H9 (cell line): ENCODE measurements around the gene MPHOSPH6. TPM values are rescaled to one million over a fixed set of nuclear protein-coding genes. Genes with fewer than 3 reads are reported as not detected.
"Not testable (repeated sequence)": the region's sequence is repeated elsewhere in the genome, so short reads cannot be mapped to it uniquely, and the experiment has no call there.

Experiments used
- DNase-seq: peaks from one replicate; pipeline ENCODE4 v3.0.0-alpha.2; 2017
- H2AFZ ChIP-seq: one replicate; pipeline ENCODE4 v1.6.1; 2013; ENCODE audit warnings: mild to moderate bottlenecking, low read length, control low read depth, moderate library complexity
- H2AK5ac ChIP-seq: 2 replicates; pipeline ENCODE4 v1.6.1; 2013; ENCODE audit warnings: low read length, control low read depth, mixed read lengths; ENCODE audit not compliant: insufficient read length
- H2BK120ac ChIP-seq: one replicate; pipeline ENCODE4 v1.6.1; 2013; ENCODE audit warnings: low read depth, mild to moderate bottlenecking, low read length, control low read depth, inconsistent platforms; ENCODE audit not compliant: poor library complexity, severe bottlenecking
- H2BK12ac ChIP-seq: 2 replicates; pipeline ENCODE4 v1.6.1; 2013; ENCODE audit warnings: low read length, control low read depth, mixed read lengths, low read depth; ENCODE audit not compliant: insufficient read length
- H2BK15ac ChIP-seq: 2 replicates; pipeline ENCODE4 v1.6.1; 2013; ENCODE audit warnings: low read depth, low read length, control low read depth
- H2BK20ac ChIP-seq: one replicate; pipeline ENCODE4 v1.6.1; 2013; ENCODE audit warnings: low read depth, mild to moderate bottlenecking, low read length, control low read depth, inconsistent platforms; ENCODE audit not compliant: poor library complexity, severe bottlenecking
- H2BK5ac ChIP-seq: 2 replicates; pipeline ENCODE4 v1.6.1; 2013; ENCODE audit warnings: low read length, control low read depth, mixed read lengths; ENCODE audit not compliant: insufficient read length
- H3K14ac ChIP-seq: 2 replicates; pipeline ENCODE4 v1.6.1; 2013; ENCODE audit warnings: low read length, control low read depth; ENCODE audit not compliant: insufficient read depth
- H3K18ac ChIP-seq: 2 replicates; pipeline ENCODE4 v1.6.1; 2013; ENCODE audit warnings: low read depth, mild to moderate bottlenecking, mixed read lengths, low read length, control low read depth; ENCODE audit not compliant: insufficient read length
- H3K23ac ChIP-seq: 2 replicates; pipeline ENCODE4 v1.6.1; 2013; ENCODE audit warnings: low read length, control low read depth, mixed read lengths, low read depth; ENCODE audit not compliant: insufficient read length
- H3K23me2 ChIP-seq: 2 replicates; pipeline ENCODE4 v1.6.1; 2013; ENCODE audit warnings: low read depth, mild to moderate bottlenecking, mixed read lengths, low read length, control low read depth; ENCODE audit not compliant: insufficient read length, poor library complexity, severe bottlenecking
- H3K27ac ChIP-seq: 2 replicates; pipeline ENCODE4 v1.5.1; 2013; ENCODE audit warnings: low read length, control low read depth, mixed read lengths, low read depth; ENCODE audit not compliant: insufficient read length
- H3K27me3 ChIP-seq: 2 replicates; pipeline ENCODE4 v1.6.1; 2013; ENCODE audit warnings: low read length, control low read depth, inconsistent platforms; ENCODE audit not compliant: insufficient read depth
- H3K4ac ChIP-seq: 2 replicates; pipeline ENCODE4 v1.6.1; 2013; ENCODE audit warnings: low read depth, mild to moderate bottlenecking, control low read depth, inconsistent platforms, low read length, moderate library complexity
- H3K4me1 ChIP-seq: 2 replicates; pipeline ENCODE4 v1.6.1; 2013; ENCODE audit warnings: low read length, control low read depth, inconsistent platforms; ENCODE audit not compliant: insufficient read depth
- H3K4me2 ChIP-seq: 2 replicates; pipeline ENCODE4 v1.6.1; 2013; ENCODE audit warnings: low read length, control low read depth, mixed read lengths; ENCODE audit not compliant: insufficient read length, insufficient read depth
- H3K56ac ChIP-seq: 2 replicates; pipeline ENCODE4 v1.6.1; 2013; ENCODE audit warnings: low read depth, mild to moderate bottlenecking, mixed read lengths, low read length, control low read depth; ENCODE audit not compliant: insufficient read length
- H3K79me1 ChIP-seq: 2 replicates; pipeline ENCODE4 v1.6.1; 2013; ENCODE audit warnings: low read depth, mild to moderate bottlenecking, moderate library complexity, low read length, control low read depth, inconsistent platforms; ENCODE audit not compliant: insufficient read depth, poor library complexity, severe bottlenecking
- H3K79me2 ChIP-seq: 2 replicates; pipeline ENCODE4 v1.6.1; 2013; ENCODE audit warnings: low read length, control low read depth, inconsistent platforms; ENCODE audit not compliant: insufficient read depth
- H3K9ac ChIP-seq: 2 replicates; pipeline ENCODE4 v1.6.1; 2013; ENCODE audit warnings: low read length, control low read depth, mixed read lengths; ENCODE audit not compliant: insufficient read length; ENCODE audit errors: extremely low read depth
- H3K9me3 ChIP-seq: one replicate; pipeline ENCODE4 v1.6.1; 2013; ENCODE audit warnings: low read depth, low read length, inconsistent platforms; ENCODE audit not compliant: control insufficient read depth
- H3T11ph ChIP-seq: one replicate; pipeline ENCODE4 v1.6.1; 2013; ENCODE audit warnings: mild to moderate bottlenecking, low read length, control low read depth, inconsistent platforms
- H4K20me1 ChIP-seq: one replicate; pipeline ENCODE4 v1.6.1; 2013; ENCODE audit not compliant: control insufficient read depth, insufficient read length, insufficient read depth
- H4K5ac ChIP-seq: 2 replicates; pipeline ENCODE4 v1.6.1; 2013; ENCODE audit warnings: low read depth, mild to moderate bottlenecking, mixed read lengths, low read length, control low read depth; ENCODE audit not compliant: insufficient read length
- H4K8ac ChIP-seq: replicated peaks from 2 replicates; pipeline ENCODE4 v1.6.1; 2013; ENCODE audit warnings: low read length, control low read depth, mixed read lengths, low read depth; ENCODE audit not compliant: insufficient read length
- H4K91ac ChIP-seq: 2 replicates; pipeline ENCODE4 v1.6.1; 2013; ENCODE audit warnings: low read depth, mild to moderate bottlenecking, moderate library complexity, mixed read lengths, low read length, control low read depth; ENCODE audit not compliant: insufficient read length
- H3K27ac Mint-ChIP-seq, 3 experiments: 2 replicates in 2 of 3; 3 replicates in 1 of 3; pipeline ENCODE4 v1.8.0; 2020 to 2021; ENCODE audit warnings: mixed read lengths in 3 of 3, mild to moderate bottlenecking in 1 of 3, moderate library complexity in 1 of 3
- H3K27me3 Mint-ChIP-seq: 2 replicates; pipeline ENCODE4 v1.8.0; 2021; ENCODE audit warnings: low read depth, mild to moderate bottlenecking, moderate library complexity, mixed read lengths
- H3K36me3 Mint-ChIP-seq, 3 experiments: 2 replicates in 2 of 3; 3 replicates in 1 of 3; pipeline ENCODE4 v1.8.0; 2020 to 2021; ENCODE audit warnings: low read depth in 3 of 3, mixed read lengths in 3 of 3; ENCODE audit not compliant: insufficient read depth in 1 of 3
- H3K4me1 Mint-ChIP-seq, 2 experiments: 2 replicates each; pipeline ENCODE4 v1.8.0; 2020; ENCODE audit warnings: mixed read lengths in 2 of 2
- H3K4me3 Mint-ChIP-seq, 2 experiments: 2 replicates in 1 of 2; 3 replicates in 1 of 2; pipeline ENCODE4 v1.8.0; 2020 to 2021; ENCODE audit warnings: mild to moderate bottlenecking in 2 of 2, mixed read lengths in 2 of 2, moderate library complexity in 1 of 2
- H3K9me3 Mint-ChIP-seq, 2 experiments: 2 replicates in 1 of 2; 3 replicates in 1 of 2; pipeline ENCODE4 v1.8.0; 2020; ENCODE audit warnings: mild to moderate bottlenecking in 2 of 2, mixed read lengths in 2 of 2, moderate library complexity in 1 of 2
- WGBS: extraction: QIAGEN DNeasy Blood & Tissue Kit; methylation state at CpG from one replicate; pipeline ENCODE4 v1.1.7; 2013; ENCODE audit warnings: missing lambda C conversion rate, low lambda C conversion rate, mixed read lengths; ENCODE audit not compliant: insufficient read length; ENCODE audit errors: extremely low coverage; 5-methylcytosine and 5-hydroxymethylcytosine counted together
- total RNA-seq: library from RNA; stranded (reverse); gene quantifications from 2 replicates; pipeline ENCODE4 v1.2.1, GENCODE V29; 2021
- TF ChIP-seq, protein P1 (sequence below): fragments of 200-600 bp; sonication (generic); conservative IDR thresholded peaks from 3 replicates; pipeline ENCODE4 v1.8.0; 2021; ENCODE audit warnings: antibody characterized with exemption, mild to moderate bottlenecking

The MPHOSPH6 gene
- total RNA-seq, 1 experiment from 2014 or later, result 38.3 TPM

DNA sequence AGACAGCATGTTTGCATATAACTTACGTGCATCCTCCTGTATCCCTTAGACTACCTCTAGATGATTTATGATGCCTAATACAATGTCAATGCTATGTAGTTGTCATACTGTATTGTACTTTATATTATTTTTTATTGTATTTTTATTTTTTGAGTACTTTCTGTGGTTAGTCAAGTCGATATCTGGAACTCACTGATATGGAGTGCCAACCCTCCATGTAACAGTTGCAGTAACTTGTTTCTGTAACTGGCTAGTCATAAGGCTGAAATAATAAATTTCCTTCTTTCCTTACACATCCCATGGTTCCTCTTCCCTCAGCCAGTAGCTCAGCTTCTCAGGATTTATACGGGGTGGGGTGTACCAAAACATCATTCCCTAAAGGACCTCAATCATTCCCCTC is 23.5 kb downstream of the MPHOSPH6 start:
- DNase-seq, result no peak
- Mint-ChIP-seq H3K27ac (peak overlapping the region in 1 of 3 experiments; percentile 67; a peak in 1 of 7 replicates), H3K4me3 (no peak overlapping the region), H3K9me3 (peaks cover 2 to 3% of the 10 kb centered on the region in 2 experiments; a peak in 2 of 5 replicates), H3K4me1 (peaks cover 0 to 8% of the 10 kb centered on the region in 2 experiments; a peak in 1 of 4 replicates), H3K27me3 (no peaks in the 10 kb centered on the region), H3K36me3 (peaks cover 41 to 57% (median 52%) of the 10 kb centered on the region in 3 experiments)
- Histone ChIP-seq H3K9me3 (no peaks in the 10 kb centered on the region), H2AFZ (no peak overlapping the region), H3K23ac (no peak overlapping the region), H3K56ac (no peak overlapping the region), H3K4ac (no peak overlapping the region), H4K91ac (no peak overlapping the region), H3K27ac (no peak overlapping the region), H3T11ph (no peak overlapping the region), H4K5ac (no peak overlapping the region), H2AK5ac (no peak overlapping the region), H3K4me2 (no peak overlapping the region), H3K23me2 (peaks cover 3% of the 10 kb centered on the region), H3K18ac (no peak overlapping the region), H2BK12ac (no peak overlapping the region), H4K20me1 (no peaks in the 10 kb centered on the region), H2BK20ac (no peak overlapping the region), H2BK120ac (no peak overlapping the region), H4K8ac (no peak overlapping the region), H3K4me1 (no peaks in the 10 kb centered on the region), H3K27me3 (no peaks in the 10 kb centered on the region), H2BK5ac (no peak overlapping the region), H3K79me1 (no peaks in the 10 kb centered on the region), H3K9ac (no peak overlapping the region), H2BK15ac (no peak overlapping the region), H3K79me2 (no peaks in the 10 kb centered on the region), H3K14ac (no peak overlapping the region)
- TF ChIP-seq, protein P1, sequence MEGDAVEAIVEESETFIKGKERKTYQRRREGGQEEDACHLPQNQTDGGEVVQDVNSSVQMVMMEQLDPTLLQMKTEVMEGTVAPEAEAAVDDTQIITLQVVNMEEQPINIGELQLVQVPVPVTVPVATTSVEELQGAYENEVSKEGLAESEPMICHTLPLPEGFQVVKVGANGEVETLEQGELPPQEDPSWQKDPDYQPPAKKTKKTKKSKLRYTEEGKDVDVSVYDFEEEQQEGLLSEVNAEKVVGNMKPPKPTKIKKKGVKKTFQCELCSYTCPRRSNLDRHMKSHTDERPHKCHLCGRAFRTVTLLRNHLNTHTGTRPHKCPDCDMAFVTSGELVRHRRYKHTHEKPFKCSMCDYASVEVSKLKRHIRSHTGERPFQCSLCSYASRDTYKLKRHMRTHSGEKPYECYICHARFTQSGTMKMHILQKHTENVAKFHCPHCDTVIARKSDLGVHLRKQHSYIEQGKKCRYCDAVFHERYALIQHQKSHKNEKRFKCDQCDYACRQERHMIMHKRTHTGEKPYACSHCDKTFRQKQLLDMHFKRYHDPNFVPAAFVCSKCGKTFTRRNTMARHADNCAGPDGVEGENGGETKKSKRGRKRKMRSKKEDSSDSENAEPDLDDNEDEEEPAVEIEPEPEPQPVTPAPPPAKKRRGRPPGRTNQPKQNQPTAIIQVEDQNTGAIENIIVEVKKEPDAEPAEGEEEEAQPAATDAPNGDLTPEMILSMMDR, result no peak
- WGBS, result no CpG with 5 or more reads among the region's 3 CpGs

- not testable (repeated sequence) for H3K4ac ChIP-seq, H2BK20ac ChIP-seq, H4K20me1 ChIP-seq, H2BK15ac ChIP-seq, H4K8ac ChIP-seq, H3K4me1 ChIP-seq, H3K27ac ChIP-seq, H4K91ac ChIP-seq, H3K23ac ChIP-seq, H2AK5ac ChIP-seq, H3K56ac ChIP-seq, H3K79me1 ChIP-seq, H2BK5ac ChIP-seq, H2BK12ac ChIP-seq, H3K79me2 ChIP-seq, H3K9me3 ChIP-seq, H2AFZ ChIP-seq, H3T11ph ChIP-seq, H4K5ac ChIP-seq, H3K23me2 ChIP-seq, H3K27me3 ChIP-seq, H3K9me3 Mint-ChIP-seq, H3K18ac ChIP-seq, DNase-seq, H3K27me3 Mint-ChIP-seq
- H3K27ac Mint-ChIP-seq, result peak overlapping the region; percentile 84 to 98 (median 95)
- Histone ChIP-seq H3K14ac (peak overlapping the region; percentile 71), H3K9ac (peak overlapping the region; percentile 38), H3K4me2 (peak overlapping the region; percentile 25), H2BK120ac (peak overlapping the region; percentile 6)
- H3K36me3 Mint-ChIP-seq, result peaks cover 6 to 32% (median 30%) of the 10 kb centered on the region in 3 experiments
- H3K4me1 Mint-ChIP-seq, result peaks cover 11 to 12% of the 10 kb centered on the region in 2 experiments
- no CpG with 5 or more reads among the region's 19 CpGs for WGBS
- peak overlapping the region; percentile 70 to 75 for H3K4me3 Mint-ChIP-seq
Measured at GRCh38 chr16:82139286-82139571, 30.8 kb downstream of the MPHOSPH6 start.
